Measurements from ENCODE around the gene GSN. TPM values are rescaled to one million over a fixed set of nuclear protein-coding genes. Genes with fewer than 3 reads are reported as not detected.
A peak's percentile ranks its signal among the peaks of the same experiment; 100 is the strongest.

Gene GSN
- total and polyA plus RNA-seq, 9 of the 15 experiments (the other 6 are each of a cell fraction or from before 2014, with no cell fraction given), result 0.39 to 16.6 (median 8.2) TPM

DNA sequence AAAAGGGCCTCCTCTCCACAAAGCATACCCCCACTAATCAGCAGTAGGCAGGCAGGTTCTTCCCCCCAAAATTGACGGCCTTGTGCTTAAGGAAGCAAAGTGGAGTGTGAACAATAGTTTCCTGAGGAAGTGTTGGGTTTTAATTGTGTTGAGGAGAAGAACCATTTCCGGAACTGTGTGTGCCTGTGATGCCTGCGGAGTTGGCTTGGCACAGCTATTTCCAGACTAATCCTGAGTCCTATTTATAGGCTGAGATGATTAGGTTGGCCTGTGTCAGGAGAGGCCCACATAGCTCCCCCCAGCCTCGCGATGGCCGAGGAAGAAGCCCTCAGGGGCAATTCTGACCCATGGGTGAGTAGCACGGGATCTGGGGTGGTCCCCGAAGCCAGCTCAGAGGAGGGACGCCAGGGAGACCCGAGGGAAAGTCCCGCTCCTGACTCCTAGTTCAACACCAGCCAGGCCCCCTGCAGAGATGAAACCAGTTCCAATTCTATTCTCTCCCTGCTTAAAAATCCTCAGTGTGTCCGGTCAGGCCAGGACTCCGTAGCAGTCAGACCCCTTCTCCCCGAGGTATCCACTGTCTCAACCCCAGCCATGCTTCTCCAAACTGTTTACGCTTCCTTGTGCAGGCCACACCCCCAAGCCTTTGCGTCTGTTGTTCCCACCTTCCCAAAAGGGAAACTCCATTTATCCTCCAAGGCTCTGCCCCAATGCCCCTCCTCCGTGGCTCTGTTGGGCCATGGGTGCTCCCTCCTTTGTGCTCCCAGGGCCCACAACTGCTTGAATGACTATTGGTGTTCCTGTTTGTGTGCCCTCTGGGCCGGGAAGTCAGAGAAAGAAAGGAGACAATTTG lies 18.1 kb downstream of the GSN start (continued):
- TF ChIP-seq, protein P1, sequence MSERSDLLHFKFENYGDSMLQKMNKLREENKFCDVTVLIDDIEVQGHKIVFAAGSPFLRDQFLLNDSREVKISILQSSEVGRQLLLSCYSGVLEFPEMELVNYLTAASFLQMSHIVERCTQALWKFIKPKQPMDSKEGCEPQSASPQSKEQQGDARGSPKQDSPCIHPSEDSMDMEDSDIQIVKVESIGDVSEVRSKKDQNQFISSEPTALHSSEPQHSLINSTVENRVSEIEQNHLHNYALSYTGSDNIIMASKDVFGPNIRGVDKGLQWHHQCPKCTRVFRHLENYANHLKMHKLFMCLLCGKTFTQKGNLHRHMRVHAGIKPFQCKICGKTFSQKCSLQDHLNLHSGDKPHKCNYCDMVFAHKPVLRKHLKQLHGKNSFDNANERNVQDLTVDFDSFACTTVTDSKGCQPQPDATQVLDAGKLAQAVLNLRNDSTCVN (CRISPR knock-in tag; IDR thresholded peaks at IDR 0.05), result 0 out of 2 replicates have a peak, but pooled peaks have one; percentile 15
- TF ChIP-seq ETV1 (tag; conservative IDR thresholded peaks at IDR 0.05; ENCODE audit: low read depth), result no peak

DNA sequence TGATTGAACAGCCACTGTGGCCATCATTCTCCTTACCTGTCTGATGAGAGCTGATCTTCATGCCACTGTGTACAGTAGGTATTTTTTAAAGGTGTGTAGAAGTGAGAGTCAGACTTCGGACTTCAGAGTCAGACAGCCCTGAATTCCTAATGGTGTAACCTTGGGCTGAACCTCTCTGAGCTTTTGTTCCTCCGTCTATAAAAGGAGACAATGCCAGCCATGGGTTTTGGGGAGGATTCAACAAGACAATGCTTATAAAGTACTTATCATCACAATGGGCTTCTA lies 18.7 kb downstream of the GSN start:
- H3K9me3 ChIP-seq (replicated peaks; ENCODE audit: control insufficient read depth, insufficient read depth, low read depth, low read length), result no peaks in the 10 kb centered on the region
- no peaks in the 10 kb centered on the region for H3K27me3 ChIP-seq (ENCODE audit: control insufficient read depth in 2 of 2, insufficient read depth in 2 of 2, low read length in 2 of 2)
- H3K9ac ChIP-seq (ENCODE audit: insufficient read depth in 1 of 2, low read depth in 2 of 2, low read length in 2 of 2), result peak overlapping the region; percentile 78; a peak in 3 of 4 replicates
- H2AFZ ChIP-seq (ENCODE audit: low read depth, low read length), result peak overlapping the region; percentile 78
- WGBS (ENCODE audit: insufficient coverage, low coverage, missing lambda C conversion rate), result 15% methylated on average over 2 of the region's 2 CpGs
- ChIA-PET POLR2A (interaction anchor here (0.7 to 2.9 kb wide), 6 partner anchors 8 to 74 kb away, joined by 3 to 11 read pairs (median 3); partner anchors contain the start of gene GSN), CTCF (ENCODE audit: low intra/inter-chr PET ratio) (no interaction called here)
- in situ Hi-C loops (cut with MboI) (no loop called here), intact Hi-C loops (cut with micrococcal nuclease) (loop anchor here (2.0 kb wide), 1 partner anchor 34 kb away; no protein-coding TSS in a partner anchor)
- DNase-seq (ENCODE audit: extremely low read depth in 1 of 4, low spot score in 3 of 4) (no peak), FAIRE-seq (no peak), ATAC-seq (peak; percentile 5; the same call in 2 of the 3 replicates)
- no TSS peak for BruUV-seq (replicated peaks)
- peak overlapping the region; percentile 93 for H3K27ac ChIP-seq (ENCODE audit: extremely low read depth, low read depth, low read length)
- no peaks in the 10 kb centered on the region for H3K79me2 ChIP-seq (ENCODE audit: control insufficient read depth, insufficient read depth, low read length)
- H3K4me3 ChIP-seq, result peak overlapping the region; percentile 7; the same call in 1 of the 2 replicates
- H3K4me1 ChIP-seq (replicated peaks in 1 of 2; ENCODE audit: control insufficient read depth in 2 of 2, insufficient read depth in 2 of 2, low read length in 2 of 2), result peaks cover 65 to 77% of the 10 kb centered on the region in 2 experiments
- peak overlapping the region; percentile 75 for H3K4me2 ChIP-seq (ENCODE audit: insufficient read depth, low read length)
- no peaks in the 10 kb centered on the region; the same call in 2 of the 3 replicates for H3K36me3 ChIP-seq (ENCODE audit: control insufficient read depth, insufficient read depth, low read length)
- peaks cover 10% of the 10 kb centered on the region for H3K9me1 ChIP-seq (ENCODE audit: control insufficient read depth, insufficient read depth, low read length)
- H4K20me1 ChIP-seq (replicated peaks; ENCODE audit: control insufficient read depth, insufficient read depth, low read length), result no peaks in the 10 kb centered on the region
- no peak for TF ChIP-seq NR4A1 (CRISPR knock-in tag; IDR thresholded peaks at IDR 0.05)
- 0 out of 2 replicates have a peak, but pooled peaks have one; percentile 65 for TF ChIP-seq NR4A1 (tag; IDR thresholded peaks at IDR 0.05)
- TF ChIP-seq HDAC1 (IDR thresholded peaks at IDR 0.05), result no peak
- peak; percentile 19; the same call in 1 of the 2 replicates for TF ChIP-seq PHF8 (IDR thresholded peaks at IDR 0.05; ENCODE audit: borderline replicate concordance, low read length)
- no peak for TF ChIP-seq THRA (IDR thresholded peaks at IDR 0.05)
- TF ChIP-seq NEUROD1 (IDR thresholded peaks at IDR 0.05; ENCODE audit: borderline replicate concordance, low read depth, low read length, partially characterized antibody), result no peak
- TF ChIP-seq RBM14 (IDR thresholded peaks at IDR 0.05; ENCODE audit: borderline replicate concordance, insufficient read depth, low read depth, low read length), result no peak
- no peak for TF ChIP-seq STAT5B (CRISPR knock-in tag; IDR thresholded peaks at IDR 0.05)
- TF ChIP-seq, protein P2, sequence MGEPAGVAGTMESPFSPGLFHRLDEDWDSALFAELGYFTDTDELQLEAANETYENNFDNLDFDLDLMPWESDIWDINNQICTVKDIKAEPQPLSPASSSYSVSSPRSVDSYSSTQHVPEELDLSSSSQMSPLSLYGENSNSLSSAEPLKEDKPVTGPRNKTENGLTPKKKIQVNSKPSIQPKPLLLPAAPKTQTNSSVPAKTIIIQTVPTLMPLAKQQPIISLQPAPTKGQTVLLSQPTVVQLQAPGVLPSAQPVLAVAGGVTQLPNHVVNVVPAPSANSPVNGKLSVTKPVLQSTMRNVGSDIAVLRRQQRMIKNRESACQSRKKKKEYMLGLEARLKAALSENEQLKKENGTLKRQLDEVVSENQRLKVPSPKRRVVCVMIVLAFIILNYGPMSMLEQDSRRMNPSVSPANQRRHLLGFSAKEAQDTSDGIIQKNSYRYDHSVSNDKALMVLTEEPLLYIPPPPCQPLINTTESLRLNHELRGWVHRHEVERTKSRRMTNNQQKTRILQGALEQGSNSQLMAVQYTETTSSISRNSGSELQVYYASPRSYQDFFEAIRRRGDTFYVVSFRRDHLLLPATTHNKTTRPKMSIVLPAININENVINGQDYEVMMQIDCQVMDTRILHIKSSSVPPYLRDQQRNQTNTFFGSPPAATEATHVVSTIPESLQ (CRISPR knock-in tag; IDR thresholded peaks at IDR 0.05), result no peak
- TF ChIP-seq CREB1 (IDR thresholded peaks at IDR 0.05), result no peak
- peak; percentile 48; the same call in 1 of the 2 replicates for TF ChIP-seq CREB1 (CRISPR knock-in tag; IDR thresholded peaks at IDR 0.05)
- no peak for TF ChIP-seq RBBP5 (IDR thresholded peaks at IDR 0.05; ENCODE audit: borderline replicate concordance, insufficient read depth, low read length, poor library complexity, severe bottlenecking)
- no peak for TF ChIP-seq RBM34 (IDR thresholded peaks at IDR 0.05; ENCODE audit: borderline replicate concordance, insufficient read depth, low read length)

Data from K562 (cell line).